ENCODE data around the gene ITGA5.

DNA sequence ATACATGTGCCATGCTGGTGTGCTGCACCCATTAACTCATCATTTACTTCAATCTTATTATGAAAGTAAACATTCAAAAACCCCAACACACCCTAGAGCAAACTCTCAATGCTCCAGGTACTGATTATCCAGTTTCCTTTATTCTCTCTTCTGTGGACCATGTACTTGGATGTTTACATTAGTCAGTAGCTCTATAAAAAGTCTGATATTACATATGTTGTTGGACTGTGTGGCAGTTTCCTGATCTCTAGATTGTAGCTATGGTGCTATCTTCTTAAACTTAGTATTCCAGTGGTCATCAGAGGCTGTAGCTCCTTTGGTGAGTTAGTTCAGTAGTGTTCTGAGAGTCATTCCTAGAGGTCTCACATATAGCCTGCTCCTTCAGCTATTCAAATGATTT lies 25.1 kb upstream of the ITGA5 start:
- TF ChIP-seq POLR2A (IDR thresholded peaks at IDR 0.05), result no peak
- TF ChIP-seq CTCF (IDR thresholded peaks at IDR 0.05), result no peak
